T-cell (primary cell): Measurements from ENCODE around the gene STXBP6. TPM values are rescaled to one million over a fixed set of nuclear protein-coding genes. Genes with fewer than 3 reads are reported as not detected.

ENCODE experiments used
- ATAC-seq, 4 experiments: fragments of 200-7000 bp in 3 of 4; fragments of 150-1000 bp in 1 of 4; cut with Tn5 transposase; replicated peaks in 1 of 4; 1 replicate in 3 of 4; 2 replicates in 1 of 4; pipeline ENCODE4 v1.10.0; 2021; ENCODE audit warnings: moderate library complexity in 3 of 4, mild to moderate bottlenecking in 2 of 4, moderate number of reproducible peaks in 1 of 4
- CTCF ChIA-PET, 2 donors: fragments of 300-600 bp; sonication (Branson Sonifier 250); formaldehyde crosslinking; loops; one replicate each; lab custom pipeline; 2022; ENCODE audit warnings: antibody characterized with exemption in 2 of 2; lab: Charles Lee
- POLR2A ChIA-PET, 2 donors: fragments of 300-600 bp; sonication (Branson Sonifier 250); formaldehyde crosslinking; loops; one replicate each; lab custom pipeline; 2022; ENCODE audit warnings: antibody characterized with exemption in 2 of 2; lab: Charles Lee
- DNase-seq, 35 experiments: peaks; one replicate each; pipeline versions ENCODE4 v3.0.0 to v3.0.0-alpha.2; 2013 to 2023
- H3K27ac ChIP-seq: one replicate; pipeline ENCODE4 v1.5.1; 2013; ENCODE audit warnings: low read length
- H3K27me3 ChIP-seq, 2 experiments: replicated peaks in 1 of 2; 1 replicate in 1 of 2; 2 replicates in 1 of 2; pipeline versions ENCODE4 v1.6.1 to v1.7.0; 2013; ENCODE audit warnings: low read length in 1 of 2, mixed read lengths in 1 of 2; ENCODE audit not compliant: control insufficient read depth in 2 of 2, insufficient read depth in 2 of 2; ENCODE audit errors: extremely low read depth in 1 of 2
- H3K36me3 ChIP-seq, 2 donors: 1 replicate in 1 of 2; 2 replicates in 1 of 2; pipeline versions ENCODE4 v1.6.1 to v1.7.0; 2013; ENCODE audit warnings: low read length in 1 of 2; ENCODE audit not compliant: control insufficient read depth in 2 of 2, insufficient read depth in 1 of 2; ENCODE audit errors: extremely low read depth in 1 of 2
- H3K4me1 ChIP-seq, 2 experiments: 1 replicate in 1 of 2; 2 replicates in 1 of 2; pipeline versions ENCODE4 v1.6.1 to v1.7.0; 2013; ENCODE audit warnings: low read length in 2 of 2, mixed read lengths in 1 of 2; ENCODE audit not compliant: insufficient read depth in 2 of 2, control insufficient read depth in 1 of 2; ENCODE audit errors: extremely low read depth in 1 of 2
- H3K4me3 ChIP-seq, 2 donors: 1 replicate in 1 of 2; 2 replicates in 1 of 2; pipeline versions ENCODE4 v1.5.1 to v1.7.0; 2013; ENCODE audit warnings: mild to moderate bottlenecking in 2 of 2, low read length in 1 of 2, moderate library complexity in 1 of 2; ENCODE audit not compliant: control insufficient read depth in 1 of 2; ENCODE audit errors: extremely low read depth in 1 of 2
- H3K9me3 ChIP-seq: 2 replicates; pipeline ENCODE4 v1.7.0; 2013
- H3K27ac Mint-ChIP-seq, 2 donors: one replicate each; pipeline ENCODE4 v1.8.0; 2020 to 2021; ENCODE audit warnings: mild to moderate bottlenecking in 2 of 2, mixed read lengths in 2 of 2
- H3K27me3 Mint-ChIP-seq, 2 donors: one replicate each; pipeline ENCODE4 v1.8.0; 2021 to 2022; ENCODE audit warnings: mixed read lengths in 2 of 2
- H3K36me3 Mint-ChIP-seq: one replicate; pipeline ENCODE4 v1.8.0; 2021; ENCODE audit warnings: mixed read lengths
- H3K4me1 Mint-ChIP-seq, 3 donors: one replicate each; pipeline ENCODE4 v1.8.0; 2020 to 2022; ENCODE audit warnings: mixed read lengths in 3 of 3, mild to moderate bottlenecking in 1 of 3
- H3K4me3 Mint-ChIP-seq, 3 donors: one replicate each; pipeline ENCODE4 v1.8.0; 2020 to 2022; ENCODE audit warnings: mild to moderate bottlenecking in 3 of 3, mixed read lengths in 3 of 3, moderate library complexity in 3 of 3
- H3K9me3 Mint-ChIP-seq, 3 donors: one replicate each; pipeline ENCODE4 v1.8.0; 2020 to 2022; ENCODE audit warnings: mixed read lengths in 3 of 3
- WGBS: methylation state at CpG from one replicate; pipeline ENCODE4 v1.1.5; 2013; ENCODE audit warnings: missing lambda C conversion rate; ENCODE audit not compliant: insufficient coverage; 5-methylcytosine and 5-hydroxymethylcytosine counted together
- total RNA-seq, 35 experiments: library from RNA in 6 of 35; stranded (reverse) in 6 of 35; fragments of 120-200 nt in 1 of 35; gene quantifications; one replicate each; pipeline versions ENCODE4 v1.2.1 to v1.2.4 and lab custom pipeline; 2013 to 2026

STXBP6 gene
- total RNA-seq, 5 donors from 2014 or later (not counting 1 experiment from before 2014, with no cell fraction given) = 0.25 TPM; not detected in 4

GRCh38 chr14:24909523-24910302, 140.2 kb downstream of the STXBP6 start:
- CTCF ChIA-PET = no interaction called here

GRCh38 chr14:24908592-24909236, 141.2 kb downstream of the STXBP6 start:
- peaks cover 13 to 20% of the 10 kb centered on the region in 2 donors for H3K27me3 Mint-ChIP-seq
- no peaks in the 10 kb centered on the region for H3K36me3 Mint-ChIP-seq
- no peak for DNase-seq
- Histone ChIP-seq H3K27ac (no peak overlapping the region), H3K4me3 (no peak overlapping the region), H3K4me1 (no peaks in the 10 kb centered on the region), H3K9me3 (no peaks in the 10 kb centered on the region), H3K36me3 (no peaks in the 10 kb centered on the region), H3K27me3 (peaks cover 0 to 9% of the 10 kb centered on the region in 2 experiments)
- ATAC-seq = no peak
- WGBS = 61% methylated on average over 3 of the region's 4 CpGs
- no peaks in the 10 kb centered on the region for H3K4me1 Mint-ChIP-seq
- POLR2A ChIA-PET = no interaction called here
- H3K9me3 Mint-ChIP-seq = no peaks in the 10 kb centered on the region
- CTCF ChIA-PET = interaction anchor here in 1 of 2 donors (0.7 kb wide), 1 partner anchor 220 kb away, joined by 3 read pairs; no protein-coding TSS in a partner anchor
- H3K27ac Mint-ChIP-seq = no peak overlapping the region
- no peak overlapping the region for H3K4me3 Mint-ChIP-seq

More at GRCh38 chr14:24909523-24910302, 140.2 kb downstream of the STXBP6 start:
- ATAC-seq (no peak), DNase-seq (no peak)
- Histone ChIP-seq H3K36me3 (no peaks in the 10 kb centered on the region), H3K4me3 (no peak overlapping the region), H3K9me3 (no peaks in the 10 kb centered on the region), H3K4me1 (no peaks in the 10 kb centered on the region), H3K27ac (no peak overlapping the region), H3K27me3 (peaks cover 0 to 9% of the 10 kb centered on the region in 2 experiments)
- 83% methylated on average over 2 of the region's 6 CpGs for WGBS
- Mint-ChIP-seq H3K4me3 (no peak overlapping the region), H3K4me1 (no peaks in the 10 kb centered on the region), H3K9me3 (no peaks in the 10 kb centered on the region), H3K36me3 (no peaks in the 10 kb centered on the region), H3K27me3 (peaks cover 18 to 24% of the 10 kb centered on the region in 2 donors), H3K27ac (no peak overlapping the region)
- POLR2A ChIA-PET = no interaction called here

- Mint-ChIP-seq H3K36me3 (no peaks in the 10 kb centered on the region), H3K4me1 (no peaks in the 10 kb centered on the region), H3K27ac (no peak overlapping the region), H3K4me3 (no peak overlapping the region), H3K9me3 (no peaks in the 10 kb centered on the region), H3K27me3 (peaks cover 5 to 17% of the 10 kb centered on the region in 2 donors)
- POLR2A ChIA-PET = no interaction called here
- Histone ChIP-seq H3K4me3 (no peak overlapping the region), H3K9me3 (no peaks in the 10 kb centered on the region), H3K4me1 (no peaks in the 10 kb centered on the region), H3K27ac (no peak overlapping the region), H3K27me3 (peaks cover 0 to 5% of the 10 kb centered on the region in 2 experiments), H3K36me3 (no peaks in the 10 kb centered on the region)
- CTCF ChIA-PET = no interaction called here
- no peak for ATAC-seq
- no CpG with 5 or more reads among the region's 2 CpGs for WGBS
- no peak for DNase-seq
Measured at GRCh38 chr14:24904533-24904932, 145.4 kb downstream of the STXBP6 start.

- Histone ChIP-seq H3K9me3 (no peaks in the 10 kb centered on the region), H3K4me3 (no peak overlapping the region), H3K36me3 (no peaks in the 10 kb centered on the region), H3K27ac (no peak overlapping the region), H3K27me3 (no peaks in the 10 kb centered on the region), H3K4me1 (no peaks in the 10 kb centered on the region)
- no peak for ATAC-seq
- Mint-ChIP-seq H3K9me3 (no peaks in the 10 kb centered on the region), H3K4me1 (no peaks in the 10 kb centered on the region), H3K27ac (no peak overlapping the region), H3K27me3 (peaks cover 2 to 17% of the 10 kb centered on the region in 2 donors), H3K4me3 (no peak overlapping the region), H3K36me3 (no peaks in the 10 kb centered on the region)
- POLR2A ChIA-PET = no interaction called here
- DNase-seq = no peak
- CTCF ChIA-PET = no interaction called here
Measured at GRCh38 chr14:24903337-24903736, 146.6 kb downstream of the STXBP6 start.

GRCh38 chr14:24900269-24901100, 149.5 kb downstream of the STXBP6 start:
- DNase-seq = no peak
- H3K9me3 Mint-ChIP-seq = no peaks in the 10 kb centered on the region
- WGBS = 25% methylated on average over 1 of the region's 6 CpGs
- Histone ChIP-seq H3K9me3 (no peaks in the 10 kb centered on the region), H3K4me1 (no peaks in the 10 kb centered on the region), H3K36me3 (no peaks in the 10 kb centered on the region), H3K27ac (no peak overlapping the region), H3K4me3 (no peak overlapping the region), H3K27me3 (no peaks in the 10 kb centered on the region)
- no peak for ATAC-seq
- H3K27me3 Mint-ChIP-seq = peaks cover 5 to 14% of the 10 kb centered on the region in 2 donors
- ChIA-PET POLR2A (interaction anchor here in 1 of 2 donors (0.7 kb wide), 1 partner anchor 18 kb away, joined by 3 read pairs; no protein-coding TSS in a partner anchor), CTCF (no interaction called here)
- H3K36me3 Mint-ChIP-seq = no peaks in the 10 kb centered on the region
- no peak overlapping the region for H3K4me3 Mint-ChIP-seq
- H3K27ac Mint-ChIP-seq = no peak overlapping the region
- H3K4me1 Mint-ChIP-seq = no peaks in the 10 kb centered on the region

GRCh38 chr14:24897793-24898192, 152.2 kb downstream of the STXBP6 start:
- Mint-ChIP-seq H3K27me3 (peaks cover 5 to 19% of the 10 kb centered on the region in 2 donors), H3K9me3 (no peaks in the 10 kb centered on the region), H3K27ac (no peak overlapping the region), H3K4me1 (no peaks in the 10 kb centered on the region), H3K4me3 (no peak overlapping the region), H3K36me3 (no peaks in the 10 kb centered on the region)
- ChIA-PET POLR2A (no interaction called here), CTCF (no interaction called here)
- Histone ChIP-seq H3K36me3 (no peaks in the 10 kb centered on the region), H3K4me1 (no peaks in the 10 kb centered on the region), H3K9me3 (no peaks in the 10 kb centered on the region), H3K27ac (no peak overlapping the region), H3K4me3 (no peak overlapping the region), H3K27me3 (peaks cover 0 to 1% of the 10 kb centered on the region in 2 experiments)
- DNase-seq (no peak), ATAC-seq (no peak)
- 81% methylated on average over 3 of the region's 3 CpGs for WGBS
